ENCODE results near the gene OR2T29.
"Not testable (repeated sequence)": the region's sequence is repeated elsewhere in the genome, so short reads cannot be mapped to it uniquely, and the experiment has no call there.

DNA sequence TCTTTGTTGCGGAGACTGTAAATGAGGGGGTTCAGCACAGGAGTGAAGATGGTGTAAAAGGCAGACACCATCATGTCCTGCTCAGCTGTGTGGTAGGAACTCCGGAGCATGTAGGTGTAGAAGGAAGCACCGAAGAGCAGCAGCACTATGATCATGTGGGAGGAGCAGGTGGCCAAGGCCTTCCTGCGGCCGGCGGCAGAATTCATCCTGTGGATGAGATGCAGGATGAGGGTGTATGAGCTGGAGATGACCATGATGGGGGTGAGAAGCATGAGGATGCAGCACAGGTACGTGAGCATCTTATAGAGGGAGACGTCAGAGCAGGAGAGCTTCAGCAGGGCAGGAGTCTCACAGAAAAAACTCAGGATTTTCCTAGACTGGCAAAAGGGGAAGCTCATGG is 11.3 kb upstream of the OR2T29 start:
- TF ChIP-seq, protein P1, sequence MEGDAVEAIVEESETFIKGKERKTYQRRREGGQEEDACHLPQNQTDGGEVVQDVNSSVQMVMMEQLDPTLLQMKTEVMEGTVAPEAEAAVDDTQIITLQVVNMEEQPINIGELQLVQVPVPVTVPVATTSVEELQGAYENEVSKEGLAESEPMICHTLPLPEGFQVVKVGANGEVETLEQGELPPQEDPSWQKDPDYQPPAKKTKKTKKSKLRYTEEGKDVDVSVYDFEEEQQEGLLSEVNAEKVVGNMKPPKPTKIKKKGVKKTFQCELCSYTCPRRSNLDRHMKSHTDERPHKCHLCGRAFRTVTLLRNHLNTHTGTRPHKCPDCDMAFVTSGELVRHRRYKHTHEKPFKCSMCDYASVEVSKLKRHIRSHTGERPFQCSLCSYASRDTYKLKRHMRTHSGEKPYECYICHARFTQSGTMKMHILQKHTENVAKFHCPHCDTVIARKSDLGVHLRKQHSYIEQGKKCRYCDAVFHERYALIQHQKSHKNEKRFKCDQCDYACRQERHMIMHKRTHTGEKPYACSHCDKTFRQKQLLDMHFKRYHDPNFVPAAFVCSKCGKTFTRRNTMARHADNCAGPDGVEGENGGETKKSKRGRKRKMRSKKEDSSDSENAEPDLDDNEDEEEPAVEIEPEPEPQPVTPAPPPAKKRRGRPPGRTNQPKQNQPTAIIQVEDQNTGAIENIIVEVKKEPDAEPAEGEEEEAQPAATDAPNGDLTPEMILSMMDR (IDR thresholded peaks at IDR 0.05) = not testable (repeated sequence)
- TF ChIP-seq ZFX (IDR thresholded peaks at IDR 0.05; ENCODE audit: borderline replicate concordance) = not testable (repeated sequence)
